ENCODE measurements around the gene SFT2D2. TPM values are rescaled to one million over a fixed set of nuclear protein-coding genes. Genes with fewer than 3 reads are reported as not detected.

Gene SFT2D2
- total RNA-seq, 2 donors from 2014 or later, result 32.5 to 34.3 TPM

DNA sequence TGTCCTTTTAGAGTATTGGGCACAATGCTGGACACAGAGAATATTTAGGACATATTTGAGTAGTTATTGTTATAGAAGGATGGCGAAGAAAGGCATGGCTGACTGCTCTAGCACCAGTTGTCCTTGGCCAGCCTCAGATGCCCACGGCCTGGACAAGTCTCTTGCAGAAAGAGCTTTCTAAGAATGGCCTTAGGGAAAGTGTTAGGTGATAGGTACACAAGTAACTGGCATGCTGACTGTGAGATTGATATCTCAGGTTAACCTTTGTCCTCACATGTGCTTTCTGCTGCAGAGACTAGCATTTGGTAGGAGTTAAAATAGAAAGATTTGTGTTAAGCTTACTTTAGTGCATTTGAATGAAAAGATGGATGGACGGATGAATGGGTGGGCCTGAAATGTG lies 10.1 kb downstream of the SFT2D2 start:
- H3K27ac Mint-ChIP-seq, result no peak overlapping the region

DNA sequence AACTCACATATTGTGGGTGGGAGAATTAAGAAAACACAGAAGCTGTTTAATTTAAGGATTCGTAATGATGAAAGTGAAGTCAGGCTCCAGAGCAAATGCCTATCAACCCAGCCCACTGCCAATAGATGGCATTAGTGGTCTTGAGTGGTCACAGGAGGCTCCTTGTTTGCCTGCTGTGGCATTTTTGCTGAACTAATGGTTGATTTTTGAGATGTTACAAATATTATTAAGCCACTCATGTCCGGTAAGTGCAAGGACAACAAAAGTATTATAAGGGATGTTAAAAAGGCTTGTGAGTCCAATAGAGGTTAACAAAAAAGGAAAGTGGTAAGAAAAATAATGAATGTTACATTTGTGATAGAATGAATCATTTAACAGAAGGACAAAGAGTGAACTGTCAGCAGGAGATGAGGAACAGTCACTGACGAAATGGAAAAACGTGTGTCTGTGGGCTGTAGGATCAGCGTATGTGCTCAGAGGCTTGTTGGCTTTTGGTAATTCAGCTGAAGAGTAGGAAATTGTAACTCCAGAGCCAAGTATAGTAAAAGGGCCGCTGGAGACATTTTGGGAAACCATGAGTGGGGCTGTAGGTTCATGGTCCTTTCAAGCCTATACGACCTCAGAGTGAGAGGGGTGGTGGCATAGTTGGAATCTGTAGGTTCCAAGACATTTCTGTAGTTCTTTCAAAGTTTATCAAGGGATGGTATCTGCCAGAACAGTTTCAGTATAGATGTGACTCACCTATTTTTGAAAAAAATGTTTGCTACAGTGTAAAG lies 11.2 kb downstream of the SFT2D2 start:
- DNase-seq, result no peak
- Histone ChIP-seq H3K9ac (ENCODE audit: extremely low read depth, low read length, poor library complexity, severe bottlenecking) (no peak overlapping the region), H3K4me1 (ENCODE audit: control insufficient read depth, insufficient read depth, low read length) (no peaks in the 10 kb centered on the region), H3K36me3 (ENCODE audit: control insufficient read depth, insufficient read depth, low read length) (peaks cover 82% of the 10 kb centered on the region), H3K4me3 (ENCODE audit: low read length) (no peak overlapping the region), H3K27ac (ENCODE audit: low read depth, low read length) (no peak overlapping the region), H3K27me3 (ENCODE audit: control insufficient read depth, insufficient read depth, low read length, poor library complexity, severe bottlenecking) (no peaks in the 10 kb centered on the region), H3K9me3 (ENCODE audit: control insufficient read depth, low read length) (no peaks in the 10 kb centered on the region)
- 93 to 94% methylated on average over 7 of the region's 7 CpGs for WGBS, 2 experiments (ENCODE audit: insufficient coverage in 1 of 2, insufficient read length in 1 of 2)
- TF ChIP-seq, protein P1, sequence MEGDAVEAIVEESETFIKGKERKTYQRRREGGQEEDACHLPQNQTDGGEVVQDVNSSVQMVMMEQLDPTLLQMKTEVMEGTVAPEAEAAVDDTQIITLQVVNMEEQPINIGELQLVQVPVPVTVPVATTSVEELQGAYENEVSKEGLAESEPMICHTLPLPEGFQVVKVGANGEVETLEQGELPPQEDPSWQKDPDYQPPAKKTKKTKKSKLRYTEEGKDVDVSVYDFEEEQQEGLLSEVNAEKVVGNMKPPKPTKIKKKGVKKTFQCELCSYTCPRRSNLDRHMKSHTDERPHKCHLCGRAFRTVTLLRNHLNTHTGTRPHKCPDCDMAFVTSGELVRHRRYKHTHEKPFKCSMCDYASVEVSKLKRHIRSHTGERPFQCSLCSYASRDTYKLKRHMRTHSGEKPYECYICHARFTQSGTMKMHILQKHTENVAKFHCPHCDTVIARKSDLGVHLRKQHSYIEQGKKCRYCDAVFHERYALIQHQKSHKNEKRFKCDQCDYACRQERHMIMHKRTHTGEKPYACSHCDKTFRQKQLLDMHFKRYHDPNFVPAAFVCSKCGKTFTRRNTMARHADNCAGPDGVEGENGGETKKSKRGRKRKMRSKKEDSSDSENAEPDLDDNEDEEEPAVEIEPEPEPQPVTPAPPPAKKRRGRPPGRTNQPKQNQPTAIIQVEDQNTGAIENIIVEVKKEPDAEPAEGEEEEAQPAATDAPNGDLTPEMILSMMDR (conservative IDR thresholded peaks at IDR 0.05), result no peak
- no peaks in the 10 kb centered on the region for H3K27me3 Mint-ChIP-seq (ENCODE audit: insufficient read depth)
- no peak overlapping the region for H3K27ac Mint-ChIP-seq
- no peak overlapping the region for H3K4me3 Mint-ChIP-seq
- H3K36me3 Mint-ChIP-seq (ENCODE audit: low read depth), result peaks cover 71% of the 10 kb centered on the region
- H3K9me3 Mint-ChIP-seq, result no peaks in the 10 kb centered on the region
- H3K4me1 Mint-ChIP-seq, result peaks cover 4% of the 10 kb centered on the region

More for the DNA sequence above, 10.1 kb downstream of the SFT2D2 start:
- Histone ChIP-seq H3K9ac (ENCODE audit: extremely low read depth, low read length, poor library complexity, severe bottlenecking) (no peak overlapping the region), H3K27ac (ENCODE audit: low read depth, low read length) (no peak overlapping the region), H3K4me3 (ENCODE audit: low read length) (no peak overlapping the region), H3K9me3 (ENCODE audit: control insufficient read depth, low read length) (no peaks in the 10 kb centered on the region), H3K27me3 (ENCODE audit: control insufficient read depth, insufficient read depth, low read length, poor library complexity, severe bottlenecking) (no peaks in the 10 kb centered on the region), H3K36me3 (ENCODE audit: control insufficient read depth, insufficient read depth, low read length) (peaks cover 76% of the 10 kb centered on the region), H3K4me1 (ENCODE audit: control insufficient read depth, insufficient read depth, low read length) (no peaks in the 10 kb centered on the region)
- TF ChIP-seq, protein P1 (conservative IDR thresholded peaks at IDR 0.05), result no peak
- peaks cover 6% of the 10 kb centered on the region for H3K4me1 Mint-ChIP-seq
- no peak overlapping the region for H3K4me3 Mint-ChIP-seq
- H3K9me3 Mint-ChIP-seq, result no peaks in the 10 kb centered on the region
- 84 to 97% methylated on average over 3 of the region's 3 CpGs for WGBS, 2 experiments (ENCODE audit: insufficient coverage in 1 of 2, insufficient read length in 1 of 2)
- H3K36me3 Mint-ChIP-seq (ENCODE audit: low read depth), result peaks cover 65% of the 10 kb centered on the region
- H3K27me3 Mint-ChIP-seq (ENCODE audit: insufficient read depth), result no peaks in the 10 kb centered on the region
- no peak for DNase-seq

DNA sequence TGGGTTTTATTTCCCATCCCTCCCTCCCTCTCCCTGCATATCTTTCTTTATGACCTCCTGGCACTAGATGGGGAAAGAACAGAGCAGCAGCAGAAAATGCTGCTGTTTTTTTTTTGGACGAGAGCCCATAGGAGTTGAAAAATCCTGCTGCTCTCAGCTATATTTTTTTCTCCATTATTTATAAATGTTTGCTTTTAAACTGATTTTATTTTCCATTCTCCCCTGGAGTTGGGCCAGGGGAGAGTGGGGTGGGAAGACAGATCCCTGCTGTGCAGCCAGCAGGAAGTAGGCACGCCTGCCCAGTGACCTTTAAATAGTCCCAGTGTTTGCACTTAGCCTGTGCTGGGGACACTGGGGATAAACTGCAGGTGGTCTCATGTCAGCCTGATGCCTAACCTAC lies 17.4 kb downstream of the SFT2D2 start:
- DNase-seq, result no peak
- H3K4me1 ChIP-seq (ENCODE audit: control insufficient read depth, insufficient read depth, low read length), result no peaks in the 10 kb centered on the region
- TF ChIP-seq, protein P1 (conservative IDR thresholded peaks at IDR 0.05), result no peak
- H3K36me3 Mint-ChIP-seq (ENCODE audit: low read depth), result peaks cover 83% of the 10 kb centered on the region
- H3K27me3 ChIP-seq (ENCODE audit: control insufficient read depth, insufficient read depth, low read length, poor library complexity, severe bottlenecking), result no peaks in the 10 kb centered on the region
- H3K9me3 Mint-ChIP-seq, result no peaks in the 10 kb centered on the region
- no peak overlapping the region for H3K4me3 Mint-ChIP-seq
- H3K4me1 Mint-ChIP-seq, result peaks cover 11% of the 10 kb centered on the region
- WGBS, 2 experiments (ENCODE audit: insufficient coverage in 1 of 2, insufficient read length in 1 of 2), result 85% methylated on average over 2 of the region's 2 CpGs; no CpG with 5 or more reads in 1 of the 2 experiments
- H3K27ac Mint-ChIP-seq, result no peak overlapping the region
- H3K27me3 Mint-ChIP-seq (ENCODE audit: insufficient read depth), result no peaks in the 10 kb centered on the region
- peaks cover 75% of the 10 kb centered on the region for H3K36me3 ChIP-seq (ENCODE audit: control insufficient read depth, insufficient read depth, low read length)
- no peak overlapping the region for H3K9ac ChIP-seq (ENCODE audit: extremely low read depth, low read length, poor library complexity, severe bottlenecking)
- no peaks in the 10 kb centered on the region for H3K9me3 ChIP-seq (ENCODE audit: control insufficient read depth, low read length)
- H3K27ac ChIP-seq (ENCODE audit: low read depth, low read length), result no peak overlapping the region
- no peak overlapping the region for H3K4me3 ChIP-seq (ENCODE audit: low read length)
